ENCODE data around the gene RAD51B. TPM values are rescaled to one million over a fixed set of nuclear protein-coding genes. Genes with fewer than 3 reads are reported as not detected.

Gene RAD51B
- total RNA-seq, 1 experiment from 2014 or later = 23.3 TPM

DNA sequence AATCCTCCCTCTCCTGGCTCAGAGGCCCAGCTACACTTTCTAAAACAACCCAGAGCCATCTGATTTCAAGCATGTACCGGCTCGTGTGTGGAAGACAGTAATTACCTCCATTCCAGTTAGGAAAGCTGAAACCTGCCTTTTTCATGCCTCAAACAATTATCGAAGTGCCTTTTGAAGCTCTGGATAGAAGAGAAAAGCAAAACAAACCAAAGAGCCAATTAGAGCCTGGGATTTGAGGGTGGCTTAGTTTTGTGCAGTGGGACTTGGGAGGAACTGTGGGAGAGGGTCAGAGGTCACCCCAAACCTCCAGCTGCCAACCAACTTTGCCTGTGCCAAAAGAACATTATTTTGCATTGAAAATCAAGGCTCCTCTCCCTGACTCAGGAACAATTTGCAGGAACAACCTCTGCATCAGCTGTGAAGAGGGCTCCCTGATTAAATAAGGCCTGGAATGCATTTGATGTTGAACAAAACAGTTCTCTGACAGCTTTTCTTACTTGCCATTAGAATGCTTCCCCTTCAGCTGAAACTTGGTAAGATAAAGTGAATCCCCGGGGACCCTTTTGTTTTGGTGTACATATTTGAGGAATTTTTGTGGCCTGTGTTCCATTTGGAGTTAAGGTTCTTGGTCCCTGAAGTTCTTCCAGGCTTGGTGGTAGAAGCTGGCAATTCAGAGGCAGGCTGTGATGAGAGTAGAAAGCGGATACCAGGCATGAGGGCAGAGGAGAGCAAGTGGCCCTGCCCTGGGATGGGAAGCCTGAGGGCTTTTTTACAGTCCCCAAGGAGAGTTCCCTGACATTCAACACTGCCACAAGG lies 703.1 kb downstream of the RAD51B start:
- intact Hi-C loops (cut with micrococcal nuclease; ENCODE audit: unreplicated experiment) = no loop called here
- Histone ChIP-seq H3K27me3 (replicated peaks; ENCODE audit: insufficient read depth, low read depth, low read length, poor library complexity) (no peaks in the 10 kb centered on the region), H3K9me3 (ENCODE audit: low read depth, low read length, poor library complexity, severe bottlenecking) (no peaks in the 10 kb centered on the region), H3K27ac (ENCODE audit: low read depth, low read length, poor library complexity, severe bottlenecking) (no peak overlapping the region), H3K36me3 (ENCODE audit: insufficient read depth, low read length, poor library complexity, severe bottlenecking) (no peaks in the 10 kb centered on the region), H3K4me1 (ENCODE audit: insufficient read depth, low read length, poor library complexity, severe bottlenecking) (peaks cover 19% of the 10 kb centered on the region), H3K4me3 (ENCODE audit: low read depth, low read length, poor library complexity, severe bottlenecking) (no peak overlapping the region)
- no TSS peak for BruUV-seq (replicated peaks)
- DNase-seq (ENCODE audit: low spot score) = peak; percentile 37
- TF ChIP-seq CTCF (conservative IDR thresholded peaks at IDR 0.05; ENCODE audit: low read depth, low read length) (no peak), EZH2 (IDR thresholded peaks at IDR 0.05; ENCODE audit: borderline replicate concordance, low read depth, low read length, poor library complexity, severe bottlenecking) (no peak)
- ChIA-PET POLR2A (ENCODE audit: low non-redundant PET) (interaction anchor here (0.5 kb wide), 1 partner anchor 40 kb away, joined by 3 read pairs; no protein-coding TSS in a partner anchor), CTCF (no interaction called here)

- ChIA-PET CTCF (no interaction called here), POLR2A (ENCODE audit: low non-redundant PET) (interaction anchor here (0.5 kb wide), 1 partner anchor 41 kb away, joined by 3 read pairs; no protein-coding TSS in a partner anchor)
- peaks cover 19% of the 10 kb centered on the region for H3K4me1 ChIP-seq (ENCODE audit: insufficient read depth, low read length, poor library complexity, severe bottlenecking)
- DNase-seq (ENCODE audit: low spot score) = no peak
- TF ChIP-seq EZH2 (IDR thresholded peaks at IDR 0.05; ENCODE audit: borderline replicate concordance, low read depth, low read length, poor library complexity, severe bottlenecking) (no peak), CTCF (conservative IDR thresholded peaks at IDR 0.05; ENCODE audit: low read depth, low read length) (no peak)
- H3K4me3 ChIP-seq (ENCODE audit: low read depth, low read length, poor library complexity, severe bottlenecking) = no peak overlapping the region
- H3K9me3 ChIP-seq (ENCODE audit: low read depth, low read length, poor library complexity, severe bottlenecking) = no peaks in the 10 kb centered on the region
- BruUV-seq (replicated peaks) = no TSS peak
- H3K36me3 ChIP-seq (ENCODE audit: insufficient read depth, low read length, poor library complexity, severe bottlenecking) = no peaks in the 10 kb centered on the region
- H3K27me3 ChIP-seq (replicated peaks; ENCODE audit: insufficient read depth, low read depth, low read length, poor library complexity) = no peaks in the 10 kb centered on the region
- no peak overlapping the region for H3K27ac ChIP-seq (ENCODE audit: low read depth, low read length, poor library complexity, severe bottlenecking)
- intact Hi-C loops (cut with micrococcal nuclease; ENCODE audit: unreplicated experiment) = no loop called here
Measured at GRCh38 chr14:68523326-68523610, 703.7 kb downstream of the RAD51B start.

GRCh38 chr14:68523989-68524725 lies 704.6 kb downstream of the RAD51B start:
- peaks cover under 1% of the 10 kb centered on the region for H3K9me3 ChIP-seq (ENCODE audit: low read depth, low read length, poor library complexity, severe bottlenecking)
- peaks cover 14% of the 10 kb centered on the region for H3K4me1 ChIP-seq (ENCODE audit: insufficient read depth, low read length, poor library complexity, severe bottlenecking)
- no peaks in the 10 kb centered on the region for H3K27me3 ChIP-seq (replicated peaks; ENCODE audit: insufficient read depth, low read depth, low read length, poor library complexity)
- no peak for DNase-seq (ENCODE audit: low spot score)
- TF ChIP-seq EZH2 (IDR thresholded peaks at IDR 0.05; ENCODE audit: borderline replicate concordance, low read depth, low read length, poor library complexity, severe bottlenecking) (no peak), CTCF (conservative IDR thresholded peaks at IDR 0.05; ENCODE audit: low read depth, low read length) (no peak)
- H3K36me3 ChIP-seq (ENCODE audit: insufficient read depth, low read length, poor library complexity, severe bottlenecking) = no peaks in the 10 kb centered on the region
- CTCF ChIA-PET = interaction anchor here (0.6 kb wide), 1 partner anchor 279 kb away, joined by 3 read pairs; no protein-coding TSS in a partner anchor
- no peak overlapping the region for H3K4me3 ChIP-seq (ENCODE audit: low read depth, low read length, poor library complexity, severe bottlenecking)
- no peak overlapping the region for H3K27ac ChIP-seq (ENCODE audit: low read depth, low read length, poor library complexity, severe bottlenecking)
- intact Hi-C loops (cut with micrococcal nuclease; ENCODE audit: unreplicated experiment) = no loop called here
- POLR2A ChIA-PET (ENCODE audit: low non-redundant PET) = no interaction called here
- BruUV-seq (replicated peaks) = no TSS peak

Measured in A673 (cell line).